ENCODE results near the gene SNAP47.

SNAP47 gene

DNA sequence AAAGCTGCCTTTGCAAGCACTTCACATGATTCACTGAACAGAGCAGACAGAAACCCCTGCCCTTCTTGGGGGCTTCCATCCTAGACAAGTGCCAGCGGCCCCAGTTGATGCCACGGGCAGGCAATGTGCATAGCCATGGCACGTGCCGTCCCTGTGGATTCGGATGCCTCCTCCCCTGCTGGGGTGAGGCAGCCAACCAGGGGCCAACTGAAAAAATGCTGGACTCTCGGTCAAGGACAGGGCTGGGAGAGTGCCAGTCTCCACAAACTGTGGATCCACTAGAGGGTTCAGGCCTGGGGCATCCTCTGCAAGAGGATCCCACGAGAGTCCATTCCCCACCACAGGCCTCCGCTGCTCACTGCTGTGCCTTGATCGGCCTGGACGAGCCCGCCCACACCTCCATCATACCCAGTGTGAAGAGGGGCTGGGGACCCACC lies 4.0 kb upstream of the SNAP47 start:
- DNase-seq, result no peak
- intact Hi-C loops (cut with DNase I), result loop anchor here (10.0 kb wide), 1 partner anchor 354 kb away; the partner anchor contains the start of gene ARF1

- intact Hi-C loops (cut with DNase I), result loop anchor here (10.0 kb wide), 1 partner anchor 353 kb away; the partner anchor contains the start of gene ARF1
- DNase-seq, result no peak
These were observed 3.3 kb upstream of the SNAP47 start for GRCh38 chr1:227731696-227732585.

DNA sequence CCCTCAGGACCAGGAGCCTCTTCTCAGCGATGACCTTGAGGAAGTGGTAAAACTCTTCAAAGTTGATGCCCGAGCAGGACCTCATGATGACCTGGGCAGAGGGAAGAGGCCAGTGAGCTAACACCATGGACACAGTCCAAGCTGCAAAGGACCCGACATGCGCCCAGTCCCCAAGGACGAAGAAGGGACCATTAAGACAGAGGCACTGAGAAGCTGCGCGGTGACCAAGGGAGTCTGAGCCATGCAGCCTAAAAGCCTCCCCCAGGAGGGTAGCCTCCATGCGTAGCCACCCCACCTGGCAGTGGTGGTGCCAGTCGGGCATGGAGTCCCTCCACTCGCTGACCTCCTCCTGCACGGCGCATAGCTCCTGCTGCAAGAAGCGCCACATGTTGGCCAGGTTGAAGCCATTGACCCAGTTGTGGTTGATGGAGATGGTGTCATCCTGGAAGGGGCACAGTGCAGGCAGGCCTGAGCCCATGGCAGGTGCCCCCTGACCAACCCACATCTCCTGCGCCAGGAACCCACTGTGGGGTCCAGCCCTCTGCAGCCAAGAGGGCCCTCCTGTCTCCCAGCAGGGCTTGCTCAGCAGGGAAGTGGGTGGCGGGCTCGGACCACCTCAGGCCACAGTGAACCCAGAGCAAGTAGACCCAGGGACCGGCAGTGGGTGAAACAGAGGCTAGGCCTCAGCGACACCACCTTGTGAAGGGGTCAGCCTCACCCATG lies 2.5 kb upstream of the SNAP47 start:
- intact Hi-C loops (cut with DNase I), result loop anchor here (10.0 kb wide), 1 partner anchor 352 kb away; the partner anchor contains the start of gene ARF1
- no peak for DNase-seq

DNA sequence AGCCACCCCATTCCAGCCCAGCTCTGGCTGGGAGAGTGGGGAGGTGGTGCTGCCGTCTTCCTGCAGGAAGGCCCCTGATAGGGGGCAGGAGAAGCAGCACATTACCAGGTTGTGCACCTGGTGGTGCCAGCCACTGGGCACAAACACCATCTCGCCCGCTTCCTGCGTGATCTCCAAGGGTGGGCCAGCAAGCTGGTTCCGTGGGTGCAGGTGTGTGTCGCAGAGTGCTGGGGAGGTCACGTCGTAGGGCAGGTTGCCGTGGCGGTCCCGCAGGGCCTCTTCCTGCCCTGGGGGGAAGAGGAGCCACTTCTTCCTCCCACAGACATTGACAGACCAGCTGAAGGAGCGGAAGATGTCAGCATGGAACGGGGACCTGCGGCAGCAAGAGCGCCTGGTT lies 1.9 kb upstream of the SNAP47 start:
- intact Hi-C loops (cut with DNase I), result loop anchor here (10.0 kb wide), 1 partner anchor 351 kb away; the partner anchor contains the start of gene ARF1
- DNase-seq, result no peak

GRCh38 chr1:227733751-227734545 lies 1.3 kb upstream of the SNAP47 start:
- DNase-seq, result no peak
- intact Hi-C loops (cut with DNase I), result loop anchor here (10.0 kb wide), 1 partner anchor 351 kb away; the partner anchor contains the start of gene ARF1

DNA sequence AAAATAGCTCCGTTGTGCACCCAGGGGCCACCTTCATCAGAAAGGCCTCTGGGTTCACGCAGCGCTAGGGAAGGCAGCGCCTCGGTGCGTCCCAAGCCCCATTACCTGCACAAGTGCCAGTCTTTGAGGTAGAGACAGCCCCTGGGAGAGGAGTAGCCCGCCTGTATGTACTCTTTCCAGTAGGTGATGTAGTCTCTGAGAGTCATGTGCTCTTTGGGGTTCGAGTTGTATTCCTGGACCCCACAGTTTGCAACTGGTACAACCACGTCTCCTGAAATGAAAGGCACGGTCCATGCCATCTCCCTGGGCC lies 734 bp upstream of the SNAP47 start:
- intact Hi-C loops (cut with DNase I), result loop anchor here (10.0 kb wide), 1 partner anchor 350 kb away; the partner anchor contains the start of gene ARF1
- DNase-seq, result peak in 1 of 42 donors; percentile 24

DNA sequence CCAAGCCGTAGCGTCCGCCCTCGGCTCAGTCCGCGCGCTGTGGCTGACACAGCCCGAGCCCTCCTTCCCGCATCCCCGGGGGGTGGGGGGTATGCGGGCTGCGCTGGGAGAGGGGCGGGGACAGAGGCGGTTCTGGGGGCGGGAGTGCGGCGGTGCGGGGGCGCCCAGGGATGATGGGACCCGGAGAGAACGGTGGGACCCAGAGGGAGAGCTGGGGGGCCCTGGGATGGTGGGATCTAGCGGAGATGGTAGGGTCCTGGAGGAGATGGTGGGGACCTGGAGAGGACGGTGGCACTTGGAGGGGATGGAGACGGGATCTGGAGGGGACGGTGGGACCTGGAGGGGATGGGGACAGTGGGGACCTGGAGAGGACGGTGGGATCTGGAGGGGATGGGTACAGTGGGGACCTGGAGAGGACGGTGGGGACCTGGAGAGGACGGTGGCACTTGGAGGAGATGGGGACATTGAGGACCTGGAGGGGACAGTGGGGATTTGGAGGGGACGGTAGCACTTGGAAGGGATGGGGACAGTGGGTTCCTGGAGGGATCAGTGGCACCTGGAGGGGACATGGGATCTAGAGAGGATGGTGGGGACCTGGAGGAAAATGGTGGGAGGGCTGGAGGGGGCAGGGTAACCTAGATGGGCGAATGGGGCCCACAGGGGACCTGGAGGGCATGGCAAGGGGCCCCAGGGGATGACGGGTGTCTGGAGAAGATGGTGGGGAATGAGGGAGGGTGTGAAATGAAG lies 477 bp downstream of the SNAP47 start:
- DNase-seq, result peak in 1 of 42 donors; percentile 52
- intact Hi-C loops (cut with DNase I), result loop anchor here (10.0 kb wide), 1 partner anchor 349 kb away; the partner anchor contains the start of gene ARF1

GRCh38 chr1:227736814-227737432 lies 1.7 kb downstream of the SNAP47 start:
- intact Hi-C loops (cut with DNase I), result loop anchor here (10.0 kb wide), 1 partner anchor 348 kb away; the partner anchor contains the start of gene ARF1

GRCh38 chr1:227738820-227739219 lies 3.6 kb downstream of the SNAP47 start:
- no peak for DNase-seq
- intact Hi-C loops (cut with DNase I), result loop anchor here (10.0 kb wide), 1 partner anchor 346 kb away; the partner anchor contains the start of gene ARF1

More at GRCh38 chr1:227736814-227737432, 1.7 kb downstream of the SNAP47 start:
- DNase-seq, result no peak

- intact Hi-C loops (cut with DNase I), result loop anchor here (10.0 kb wide), 1 partner anchor 345 kb away; the partner anchor contains the start of gene ARF1
- DNase-seq, result peak in 1 of 42 donors; percentile 2
These were observed 4.4 kb downstream of the SNAP47 start for GRCh38 chr1:227739636-227740035.

- intact Hi-C loops (cut with DNase I), result no loop called here
- no peak for DNase-seq
These were observed 5.2 kb downstream of the SNAP47 start for GRCh38 chr1:227740401-227740960.

DNA sequence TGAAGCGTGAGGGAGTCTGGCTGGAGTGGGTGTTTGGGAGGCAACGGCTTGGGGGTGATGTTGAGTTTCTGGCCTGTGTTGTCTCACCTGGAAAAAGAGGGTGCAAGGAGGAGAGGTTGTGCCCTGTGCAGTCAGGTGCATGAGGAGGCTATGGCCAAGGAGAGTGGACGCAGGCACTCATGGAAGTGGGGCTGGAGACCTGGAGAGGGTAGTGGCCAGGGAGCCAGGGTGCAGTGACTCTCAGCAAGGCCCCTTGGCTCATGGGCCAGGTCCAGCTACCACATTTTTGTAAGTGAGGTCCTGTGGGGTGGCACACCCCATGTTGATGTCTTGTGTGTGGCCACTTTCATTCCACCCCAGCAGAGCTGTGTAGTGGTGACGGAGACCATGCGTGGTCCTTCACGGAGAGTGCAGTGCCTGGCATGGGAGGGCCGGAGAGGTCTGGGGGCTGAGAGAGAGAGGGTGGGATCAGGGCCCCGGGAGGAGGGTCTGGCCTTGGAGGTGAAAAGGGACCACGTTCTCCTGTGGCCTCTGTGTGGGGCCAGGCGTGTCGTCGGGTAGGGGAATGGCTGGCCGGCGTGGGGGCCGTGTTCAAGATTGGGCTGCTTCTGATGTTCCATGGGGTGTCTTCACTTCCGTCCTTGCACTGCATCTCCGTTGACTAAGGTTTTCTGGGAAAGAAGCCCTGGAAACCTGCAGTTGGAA lies 6.1 kb downstream of the SNAP47 start:
- DNase-seq, result no peak
- intact Hi-C loops (cut with DNase I), result no loop called here

DNA sequence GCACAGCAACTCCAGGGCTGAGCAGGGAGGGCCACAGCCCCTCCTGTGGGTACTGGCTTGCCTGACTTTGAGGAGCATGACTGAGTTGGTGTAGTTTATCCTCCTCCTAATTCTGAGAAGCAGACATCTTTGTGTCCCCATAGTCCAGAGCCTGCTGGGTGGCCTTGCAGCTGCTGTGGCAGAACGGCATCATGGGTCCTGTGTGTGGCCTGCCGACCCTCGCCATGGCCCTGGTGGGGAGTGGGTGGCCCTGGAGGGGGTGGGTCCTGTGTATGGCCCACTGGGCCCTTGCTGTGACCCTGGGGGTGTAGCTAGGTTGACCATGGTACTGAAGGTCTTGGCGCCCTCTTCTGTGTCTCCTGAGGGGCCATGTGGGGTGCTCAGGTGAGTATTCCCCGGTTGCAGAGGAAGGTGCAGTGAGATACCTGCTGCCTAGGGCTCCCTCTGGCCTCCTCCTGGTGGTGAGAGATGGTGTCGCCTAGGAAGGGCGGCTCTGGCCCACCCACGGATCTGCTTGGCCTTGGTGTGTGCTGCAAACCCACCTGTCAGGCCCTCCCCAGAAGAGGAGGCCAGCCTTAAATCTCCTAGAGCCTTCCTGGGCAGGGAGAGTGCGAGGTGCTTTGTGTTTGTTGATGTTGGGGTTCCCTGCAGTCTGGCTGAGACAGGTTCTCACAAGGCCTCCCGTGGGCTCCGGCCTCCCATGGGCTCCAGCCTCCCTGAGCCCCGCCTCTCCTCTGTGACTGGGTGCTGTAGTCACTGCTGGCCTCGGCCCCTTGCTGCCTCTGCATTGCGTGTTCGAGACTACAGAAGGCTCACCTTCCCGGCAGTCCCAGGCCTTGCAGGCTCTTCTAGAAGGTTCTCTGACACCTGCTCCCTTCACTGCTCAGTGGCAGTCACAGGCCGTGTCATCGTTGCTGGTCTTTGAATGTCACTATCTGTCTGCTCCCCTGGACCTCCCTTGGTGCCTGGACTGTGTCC lies 7.8 kb downstream of the SNAP47 start:
- intact Hi-C loops (cut with DNase I), result no loop called here
- peak in 1 of 42 donors; percentile 11 for DNase-seq

- intact Hi-C loops (cut with DNase I), result no loop called here
- DNase-seq, result no peak
These were observed 9.4 kb downstream of the SNAP47 start for GRCh38 chr1:227744668-227745067.

- DNase-seq, result no peak
These were observed 10.5 kb downstream of the SNAP47 start for GRCh38 chr1:227745568-227746265.

More at GRCh38 chr1:227745568-227746265, 10.5 kb downstream of the SNAP47 start:
- intact Hi-C loops (cut with DNase I), result no loop called here

Measured in head of caudate nucleus (tissue), 42 donors.